HG03378 (cell line): ENCODE measurements around the gene MTSS2.
"Not testable (repeated sequence)": the region's sequence is repeated elsewhere in the genome, so short reads cannot be mapped to it uniquely, and the experiment has no call there.

Source experiments
- ATAC-seq: cut with Tn5 transposase; IDR thresholded peaks from one replicate; pipeline ENCODE4 v1.9.1; 2021; ENCODE audit warnings: mild to moderate bottlenecking, moderate library complexity; ENCODE audit not compliant: unreplicated experiment

MTSS2 gene

GRCh38 chr16:70676675-70677498 lies 9.0 kb downstream of the MTSS2 start:
- no peak for ATAC-seq

- ATAC-seq = no peak
Observed at GRCh38 chr16:70675851-70676513, 9.9 kb downstream of the MTSS2 start.

GRCh38 chr16:70674221-70675014 lies 11.4 kb downstream of the MTSS2 start:
- ATAC-seq = no peak

- ATAC-seq = not testable (repeated sequence)
Observed at GRCh38 chr16:70670938-70671337, 14.9 kb downstream of the MTSS2 start.

GRCh38 chr16:70670175-70670574 lies 15.7 kb downstream of the MTSS2 start:
- no peak for ATAC-seq

- ATAC-seq = no peak
Observed at GRCh38 chr16:70665806-70666735, 19.8 kb downstream of the MTSS2 start.

- no peak for ATAC-seq
Observed at GRCh38 chr16:70665113-70665694, 20.6 kb downstream of the MTSS2 start.

- ATAC-seq = no peak
Observed at GRCh38 chr16:70664325-70665112, 21.3 kb downstream of the MTSS2 start.

GRCh38 chr16:70663524-70664324 lies 22.1 kb downstream of the MTSS2 start:
- ATAC-seq = no peak

- ATAC-seq = no peak
Observed at GRCh38 chr16:70662991-70663523, 22.8 kb downstream of the MTSS2 start.

- ATAC-seq = no peak
Observed at GRCh38 chr16:70661918-70662641, 23.8 kb downstream of the MTSS2 start.

- no peak for ATAC-seq
Observed at GRCh38 chr16:70661534-70661917, 24.3 kb downstream of the MTSS2 start.

- ATAC-seq = no peak
Observed at GRCh38 chr16:70660672-70661350, 25.0 kb downstream of the MTSS2 start.

- no peak for ATAC-seq
Observed at GRCh38 chr16:70659953-70660671, 25.7 kb downstream of the MTSS2 start.

- ATAC-seq = no peak
Observed at GRCh38 chr16:70659546-70659945, 26.3 kb downstream of the MTSS2 start.

GRCh38 chr16:70658921-70659320 lies 26.9 kb downstream of the MTSS2 start:
- ATAC-seq = no peak
